ENCODE data around the gene TIMM21. TPM values are rescaled to one million over a fixed set of nuclear protein-coding genes. Genes with fewer than 3 reads are reported as not detected.
A peak's percentile ranks its signal among the peaks of the same experiment; 100 is the strongest.

Gene TIMM21
- total and polyA plus RNA-seq, 9 of the 15 experiments (the other 6 are each of a cell fraction or from before 2014, with no cell fraction given), result 54.7 to 229 (median 83.3) TPM

- TF ChIP-seq ARID3A (IDR thresholded peaks at IDR 0.05; ENCODE audit: borderline replicate concordance, low read depth, low read length), result no peak
- no peak for TF ChIP-seq NR2C2 (CRISPR knock-in tag; IDR thresholded peaks at IDR 0.05)
- no peak for TF ChIP-seq NR2C2 (tag; IDR thresholded peaks at IDR 0.05)
- no peak for TF ChIP-seq HLTF (IDR thresholded peaks at IDR 0.05)
- no peak for TF ChIP-seq TRIM24 (IDR thresholded peaks at IDR 0.05)
- TF ChIP-seq BRD4 (IDR thresholded peaks at IDR 0.05), result no peak
These were observed 37.5 kb downstream of the TIMM21 start (continued) for GRCh38 chr18:74185860-74186259.

GRCh38 chr18:74186661-74187060, 38.3 kb downstream of the TIMM21 start:
- no peak overlapping the region; the same call in 2 of the 3 replicates for H3K27ac ChIP-seq (ENCODE audit: extremely low read depth, low read depth, low read length)
- H3K9me1 ChIP-seq (ENCODE audit: control insufficient read depth, insufficient read depth, low read length), result no peaks in the 10 kb centered on the region
- FAIRE-seq (no peak), DNase-seq (ENCODE audit: extremely low read depth in 1 of 4, low spot score in 3 of 4) (peak in 2 of 4 experiments; percentile 25 to 41), ATAC-seq (peak; percentile 91)
- CTCF ChIA-PET (ENCODE audit: low intra/inter-chr PET ratio), result no interaction called here
- no peaks in the 10 kb centered on the region for H3K79me2 ChIP-seq (ENCODE audit: control insufficient read depth, insufficient read depth, low read length)
- POLR2A ChIA-PET, result no interaction called here
- no peaks in the 10 kb centered on the region for H4K20me1 ChIP-seq (replicated peaks; ENCODE audit: control insufficient read depth, insufficient read depth, low read length)
- H3K4me2 ChIP-seq (ENCODE audit: insufficient read depth, low read length), result peak overlapping the region; percentile 41
- in situ Hi-C loops (cut with MboI), result loop anchor here (10.0 kb wide), 1 partner anchor 368 kb away; no protein-coding TSS in a partner anchor
- intact Hi-C loops (cut with micrococcal nuclease), result no loop called here
- BruUV-seq (replicated peaks), result no TSS peak
- no peaks in the 10 kb centered on the region for H3K36me3 ChIP-seq (ENCODE audit: control insufficient read depth, insufficient read depth, low read length)
- peak overlapping the region; percentile 62 for H2AFZ ChIP-seq (ENCODE audit: low read depth, low read length)
- no peak overlapping the region for H3K9ac ChIP-seq (ENCODE audit: insufficient read depth in 1 of 2, low read depth in 2 of 2, low read length in 2 of 2)
- 0% methylated on average over 1 of the region's 3 CpGs for WGBS (ENCODE audit: insufficient coverage, low coverage, missing lambda C conversion rate)
- no peaks in the 10 kb centered on the region for H3K9me3 ChIP-seq (replicated peaks; ENCODE audit: control insufficient read depth, insufficient read depth, low read depth, low read length)
- H3K27me3 ChIP-seq (ENCODE audit: control insufficient read depth in 2 of 2, insufficient read depth in 2 of 2, low read length in 2 of 2), result peaks cover 4 to 15% of the 10 kb centered on the region in 2 experiments; a peak in 3 of 5 replicates
- H3K4me3 ChIP-seq, result no peak overlapping the region
- no peaks in the 10 kb centered on the region; a peak in 2 of 5 replicates for H3K4me1 ChIP-seq (replicated peaks in 1 of 2; ENCODE audit: control insufficient read depth in 2 of 2, insufficient read depth in 2 of 2, low read length in 2 of 2)
- peak; percentile 39; the same call in 1 of the 2 replicates for TF ChIP-seq L3MBTL2 (IDR thresholded peaks at IDR 0.05)
- TF ChIP-seq, protein P1, sequence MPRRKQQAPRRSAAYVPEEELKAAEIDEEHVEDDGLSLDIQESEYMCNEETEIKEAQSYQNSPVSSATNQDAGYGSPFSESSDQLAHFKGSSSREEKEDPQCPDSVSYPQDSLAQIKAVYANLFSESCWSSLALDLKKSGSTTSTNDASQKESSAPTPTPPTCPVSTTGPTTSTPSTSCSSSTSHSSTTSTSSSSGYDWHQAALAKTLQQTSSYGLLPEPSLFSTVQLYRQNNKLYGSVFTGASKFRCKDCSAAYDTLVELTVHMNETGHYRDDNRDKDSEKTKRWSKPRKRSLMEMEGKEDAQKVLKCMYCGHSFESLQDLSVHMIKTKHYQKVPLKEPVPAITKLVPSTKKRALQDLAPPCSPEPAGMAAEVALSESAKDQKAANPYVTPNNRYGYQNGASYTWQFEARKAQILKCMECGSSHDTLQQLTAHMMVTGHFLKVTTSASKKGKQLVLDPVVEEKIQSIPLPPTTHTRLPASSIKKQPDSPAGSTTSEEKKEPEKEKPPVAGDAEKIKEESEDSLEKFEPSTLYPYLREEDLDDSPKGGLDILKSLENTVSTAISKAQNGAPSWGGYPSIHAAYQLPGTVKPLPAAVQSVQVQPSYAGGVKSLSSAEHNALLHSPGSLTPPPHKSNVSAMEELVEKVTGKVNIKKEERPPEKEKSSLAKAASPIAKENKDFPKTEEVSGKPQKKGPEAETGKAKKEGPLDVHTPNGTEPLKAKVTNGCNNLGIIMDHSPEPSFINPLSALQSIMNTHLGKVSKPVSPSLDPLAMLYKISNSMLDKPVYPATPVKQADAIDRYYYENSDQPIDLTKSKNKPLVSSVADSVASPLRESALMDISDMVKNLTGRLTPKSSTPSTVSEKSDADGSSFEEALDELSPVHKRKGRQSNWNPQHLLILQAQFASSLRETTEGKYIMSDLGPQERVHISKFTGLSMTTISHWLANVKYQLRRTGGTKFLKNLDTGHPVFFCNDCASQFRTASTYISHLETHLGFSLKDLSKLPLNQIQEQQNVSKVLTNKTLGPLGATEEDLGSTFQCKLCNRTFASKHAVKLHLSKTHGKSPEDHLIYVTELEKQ (CRISPR knock-in tag; IDR thresholded peaks at IDR 0.05), result no peak
- TF ChIP-seq RB1 (IDR thresholded peaks at IDR 0.05; ENCODE audit: low read depth), result no peak
- peak; percentile 28; the same call in 1 of the 2 replicates for TF ChIP-seq JUND (IDR thresholded peaks at IDR 0.05; ENCODE audit: borderline replicate concordance, low read depth, low read length)
- no peak for TF ChIP-seq JUND (tag; IDR thresholded peaks at IDR 0.05; ENCODE audit: borderline replicate concordance, low read depth, low read length)

All from K562 (cell line).